ENCODE results near the gene CTBP1.
A peak's percentile ranks its signal among the peaks of the same experiment; 100 is the strongest.

CTBP1 gene

DNA sequence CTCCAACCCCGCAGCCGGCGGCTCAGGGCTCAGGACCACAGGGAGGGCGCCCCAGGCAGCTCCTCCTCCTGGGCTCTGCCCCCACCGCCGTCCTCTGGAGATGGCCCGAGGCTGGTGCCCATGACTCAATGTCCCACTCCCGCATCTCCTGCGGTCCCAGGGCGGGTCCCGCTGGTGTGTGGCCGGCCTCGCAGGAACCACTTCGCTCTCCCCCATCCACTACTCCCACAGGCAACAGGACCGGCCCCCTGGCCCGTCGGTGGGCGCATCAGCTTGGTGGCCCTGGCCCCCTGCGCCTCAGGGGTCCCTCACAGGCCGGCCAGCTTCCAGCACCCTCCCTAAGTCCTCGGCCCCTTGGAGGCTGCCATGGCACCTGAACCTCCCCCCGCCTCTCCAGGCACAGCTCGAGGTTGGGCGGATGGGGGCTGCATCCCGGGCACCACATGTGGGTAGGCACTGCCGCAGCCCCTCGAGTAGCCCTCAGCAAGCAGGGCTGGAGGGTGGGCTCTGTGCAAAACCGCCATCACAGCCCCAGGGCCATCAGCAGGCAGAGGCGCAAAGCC, 53.7 kb downstream of the CTBP1 start:
- no peak for DNase-seq (ENCODE audit: low spot score)

DNA sequence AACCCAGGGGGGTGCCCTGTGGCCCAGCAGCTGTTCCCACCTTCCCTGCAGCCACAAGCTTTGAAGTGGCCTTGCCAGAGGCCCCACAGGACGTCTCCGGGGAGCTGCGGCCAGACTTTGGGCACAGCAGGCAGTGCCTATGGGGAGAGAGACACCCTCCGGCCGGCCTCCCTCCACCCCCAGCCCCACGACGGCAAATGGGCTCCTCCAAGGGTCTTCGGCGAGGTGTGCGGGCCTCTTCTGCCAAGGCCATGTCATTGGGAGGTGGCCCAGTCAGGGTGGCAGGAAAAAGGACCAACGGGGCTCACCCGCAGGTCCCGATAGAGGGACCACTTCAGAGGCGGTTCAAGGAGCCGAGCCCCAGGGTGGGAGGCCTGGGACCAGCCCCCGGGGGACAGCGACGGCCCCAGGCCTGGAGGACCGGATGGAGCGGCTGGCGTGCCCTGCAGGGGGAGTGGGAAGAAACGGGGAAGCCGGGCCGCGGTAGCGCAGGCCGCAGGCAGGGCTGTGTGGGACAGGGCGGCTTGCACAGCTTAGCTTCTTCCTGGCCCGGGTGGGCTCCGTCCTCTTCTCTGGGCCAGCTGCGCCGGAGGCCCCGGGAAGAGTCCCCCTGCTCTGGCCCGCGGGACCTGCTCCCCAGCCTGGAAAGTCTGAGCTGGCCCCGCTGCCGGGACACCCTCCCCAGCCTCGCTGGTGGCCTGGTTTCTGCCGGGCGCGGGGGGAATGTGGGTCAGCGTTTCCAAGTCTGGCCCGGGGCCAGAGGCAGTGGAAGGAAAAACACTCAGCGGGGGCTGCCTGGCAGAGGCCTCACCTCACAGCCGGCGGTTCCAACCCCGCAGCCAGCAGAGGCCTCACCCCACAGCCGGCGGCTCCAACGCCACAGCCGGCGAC, 54.7 kb downstream of the CTBP1 start:
- no peak for DNase-seq (ENCODE audit: low spot score)

DNA sequence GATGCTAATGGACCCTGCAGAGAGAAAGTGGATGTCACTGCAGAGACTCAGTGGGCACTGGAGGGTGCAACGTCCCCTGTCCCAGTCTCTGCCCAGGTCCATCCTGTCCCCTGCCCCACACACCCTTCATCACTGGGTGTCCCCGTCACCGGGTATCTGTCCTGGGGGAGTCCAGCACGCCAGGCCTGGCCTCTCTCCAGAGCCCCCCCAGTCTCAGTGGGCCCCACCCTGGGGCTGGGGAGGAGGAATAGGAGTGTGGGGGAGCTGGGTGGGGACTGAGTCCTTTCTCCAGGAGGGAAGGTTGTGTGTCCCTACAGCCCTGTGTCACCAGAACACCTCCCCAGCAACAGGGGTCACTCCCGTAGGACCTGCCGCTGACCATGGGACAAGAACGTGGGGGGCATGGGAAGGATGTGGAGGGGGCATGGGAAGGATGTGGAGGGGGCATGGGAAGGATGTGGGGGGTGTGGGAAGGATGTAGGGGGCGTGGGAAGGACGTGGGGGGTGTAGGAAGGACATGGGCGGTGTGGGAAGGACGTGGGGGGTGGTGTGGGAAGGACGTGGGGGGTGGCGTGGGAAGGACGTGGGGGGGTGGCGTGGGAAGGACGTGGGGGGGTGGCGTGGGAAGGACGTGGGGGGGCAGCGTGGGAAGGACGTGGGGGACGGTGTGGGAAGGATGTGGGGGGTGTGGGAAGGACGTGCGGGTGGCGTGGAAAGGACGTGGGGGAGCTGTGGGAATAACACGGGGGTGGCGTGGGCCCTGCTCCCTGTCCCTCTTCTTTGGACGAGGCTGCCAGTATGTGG, 55.5 kb downstream of the CTBP1 start:
- DNase-seq (ENCODE audit: low spot score) = no peak

DNA sequence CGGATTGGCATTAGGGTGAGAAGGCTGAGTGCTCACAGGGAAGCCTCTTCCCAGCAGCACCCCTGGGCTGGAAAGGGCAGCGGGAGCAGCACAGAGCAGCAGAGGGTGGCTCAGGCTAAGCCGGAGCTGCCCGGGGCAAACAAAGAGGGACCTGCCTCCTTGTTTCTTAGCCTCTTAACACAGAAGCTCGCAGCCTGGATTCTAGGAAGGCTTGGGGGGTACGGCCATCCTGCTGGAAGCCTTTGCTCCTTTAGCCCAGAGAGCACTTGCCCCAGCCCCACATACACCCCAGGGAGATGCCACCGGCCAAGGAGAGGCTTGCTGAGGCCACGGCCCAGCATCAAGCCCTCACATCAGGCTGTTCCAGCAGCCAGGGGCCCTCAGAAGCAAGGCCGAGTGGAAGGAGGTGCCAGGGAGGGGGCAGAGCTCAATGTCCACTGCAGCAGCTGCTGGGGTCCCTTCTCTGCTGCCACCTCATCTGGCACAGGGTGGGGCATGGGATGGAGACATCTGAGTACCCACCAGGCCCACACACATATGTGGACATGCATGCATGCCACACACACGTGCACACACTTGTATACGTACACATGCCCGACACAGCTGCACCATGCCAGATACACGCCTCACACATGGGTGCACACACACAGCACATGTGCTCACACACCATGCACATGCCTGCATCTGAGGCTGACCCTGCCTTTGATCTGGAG, 56.3 kb downstream of the CTBP1 start:
- DNase-seq (ENCODE audit: low spot score) = no peak

DNA sequence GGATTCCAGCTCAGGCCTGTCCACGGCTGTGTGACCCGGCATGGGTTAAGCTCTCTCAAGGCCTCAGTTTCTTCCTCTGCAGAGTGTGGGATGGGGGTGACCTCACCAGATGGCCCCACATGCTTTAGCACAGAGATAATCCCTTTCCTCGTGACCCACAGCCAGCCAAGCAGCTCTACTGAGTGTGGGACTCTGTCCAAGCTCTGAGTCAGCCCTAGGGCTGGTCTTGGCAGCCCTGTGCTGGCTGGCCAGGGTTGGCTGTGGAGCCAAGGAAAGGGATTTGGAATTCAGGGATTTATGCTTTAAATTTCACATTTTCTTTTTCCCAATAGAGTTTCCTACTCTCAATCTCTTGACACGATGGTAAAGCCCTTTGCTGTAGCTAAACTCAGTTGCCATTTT, 56.8 kb downstream of the CTBP1 start:
- no peak for DNase-seq (ENCODE audit: low spot score)

DNA sequence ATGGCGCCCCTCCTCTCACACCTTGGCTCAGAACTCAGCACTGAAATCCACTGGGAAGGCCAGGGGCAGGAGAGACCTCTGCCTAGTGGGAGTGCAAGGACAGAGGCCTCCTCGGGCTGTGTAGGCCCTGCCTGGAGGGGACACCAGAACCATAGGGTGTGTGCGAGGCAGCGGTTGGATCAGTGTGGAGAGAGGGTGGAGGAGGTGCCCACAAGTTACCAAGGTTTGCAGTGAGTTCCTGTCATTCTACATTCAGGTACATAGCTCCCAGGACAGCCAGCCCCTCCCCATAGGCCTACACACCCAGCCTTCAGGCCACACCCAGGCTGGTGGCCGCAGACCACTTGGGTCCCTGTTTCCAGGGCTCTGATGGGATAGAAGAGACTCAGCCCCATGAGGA, 57.3 kb downstream of the CTBP1 start:
- no peak for DNase-seq (ENCODE audit: low spot score)

DNA sequence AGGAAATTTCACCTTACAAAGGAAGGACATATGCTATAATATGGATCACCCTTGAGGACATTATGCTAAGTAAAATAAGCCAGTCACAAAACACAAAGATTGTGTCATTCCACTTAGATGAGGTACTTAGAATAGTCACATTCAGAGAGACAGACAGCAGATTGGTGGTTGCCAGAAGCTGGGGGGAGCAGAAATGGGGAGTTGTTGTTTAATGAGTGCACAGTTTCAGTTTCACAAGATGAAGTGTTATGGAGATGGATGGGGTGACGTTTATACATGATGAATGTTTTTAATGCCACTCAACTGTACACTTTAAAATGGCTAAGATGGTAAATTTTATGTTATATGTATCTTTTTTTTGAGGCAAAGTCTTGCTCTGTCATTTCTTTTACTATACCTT, 61.7 kb downstream of the CTBP1 start:
- DNase-seq (ENCODE audit: low spot score) = peak; percentile 71

DNA sequence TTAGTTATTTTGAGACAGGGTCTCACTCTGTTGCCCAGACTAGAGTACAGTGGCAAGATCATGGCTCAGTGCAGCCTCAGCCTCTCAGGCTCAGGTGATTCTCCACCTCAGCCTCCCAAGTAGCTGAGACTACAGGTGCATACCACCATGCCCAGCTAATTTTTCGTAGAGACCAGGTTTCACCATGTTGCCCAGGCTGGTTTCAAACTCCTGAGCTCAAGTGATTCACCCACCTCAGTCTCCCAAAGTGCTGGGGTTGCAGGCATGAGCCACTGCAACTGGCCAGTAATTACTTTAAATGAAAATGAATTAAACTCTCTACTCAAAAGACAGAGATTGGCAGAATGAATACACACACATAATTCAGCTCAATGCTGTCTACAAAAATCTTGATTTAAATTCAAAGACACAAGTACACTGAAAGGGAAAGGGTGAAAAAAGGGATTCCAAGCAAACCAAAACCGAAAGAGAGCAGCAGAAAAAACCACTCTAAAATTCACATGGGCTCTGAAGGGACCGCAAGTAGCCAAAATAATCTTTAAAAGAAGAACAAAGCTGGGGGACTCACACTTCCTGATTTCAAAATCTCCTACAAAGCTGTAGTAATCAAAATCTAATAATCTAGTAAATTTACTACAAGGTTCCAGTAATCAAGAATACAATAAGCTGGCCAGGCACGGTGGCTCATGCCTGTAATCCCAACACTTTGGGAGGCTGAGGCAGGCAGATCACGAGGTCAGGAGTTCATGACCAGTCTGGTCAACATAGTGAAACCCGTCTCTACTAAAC, 64.8 kb downstream of the CTBP1 start:
- no peak for DNase-seq (ENCODE audit: low spot score)

DNA sequence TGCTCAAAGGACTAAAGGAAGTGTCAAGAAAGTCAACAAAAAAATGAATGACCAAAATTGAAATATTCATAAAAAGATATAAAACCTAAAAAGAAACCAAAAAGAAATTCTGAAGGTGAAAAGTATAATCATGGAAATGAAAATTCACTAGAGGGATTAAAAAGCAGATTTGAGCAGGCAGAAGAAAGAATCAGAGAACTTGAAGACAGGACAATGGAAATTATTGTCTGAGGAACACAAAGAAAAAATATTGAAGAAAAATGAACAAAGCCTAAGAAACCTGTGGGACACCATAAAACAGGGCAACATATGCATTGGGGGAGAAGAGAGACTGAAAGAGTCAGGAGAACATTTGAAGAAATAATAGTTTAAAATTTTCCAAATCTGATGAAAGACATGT, 66.6 kb downstream of the CTBP1 start:
- DNase-seq (ENCODE audit: low spot score) = no peak

DNA sequence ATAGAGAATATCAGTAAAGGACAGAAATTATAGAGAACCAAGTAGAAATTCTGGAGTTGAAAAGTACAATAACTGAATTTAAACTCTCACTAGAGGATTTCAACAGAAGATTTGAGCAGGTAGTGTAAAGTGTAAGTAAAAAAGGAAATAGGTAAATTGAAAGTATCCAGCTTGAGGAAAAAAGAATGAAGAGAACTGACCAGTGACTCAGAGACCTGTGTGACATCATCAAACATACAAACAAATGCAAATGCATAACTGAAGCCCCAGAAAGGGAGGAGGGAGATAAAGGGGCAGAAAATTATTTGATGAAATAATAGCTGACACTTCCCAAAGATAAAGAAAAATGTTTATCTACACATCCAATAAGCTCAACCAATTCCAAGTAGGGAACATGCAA, 68.3 kb downstream of the CTBP1 start:
- DNase-seq (ENCODE audit: low spot score) = no peak

DNA sequence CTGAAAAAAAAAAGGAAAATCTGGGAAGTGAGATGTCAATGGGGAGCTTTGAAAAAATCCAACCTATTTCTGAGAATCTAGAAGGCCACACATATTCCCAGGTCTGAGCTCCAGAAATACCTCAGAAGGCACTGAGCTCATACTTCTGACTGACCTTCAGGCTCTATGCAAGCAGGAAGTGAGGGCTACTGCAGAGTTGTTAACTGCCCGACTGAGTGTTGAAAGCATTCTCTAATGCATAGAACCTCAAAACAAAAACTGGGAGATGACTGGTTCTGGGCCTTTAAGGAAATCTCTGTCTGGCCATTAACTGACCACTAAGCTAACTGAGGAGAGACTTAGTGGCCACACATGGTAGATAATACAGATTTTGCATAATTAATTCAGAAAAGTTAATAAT, 69.0 kb downstream of the CTBP1 start:
- DNase-seq (ENCODE audit: low spot score) = no peak

DNA sequence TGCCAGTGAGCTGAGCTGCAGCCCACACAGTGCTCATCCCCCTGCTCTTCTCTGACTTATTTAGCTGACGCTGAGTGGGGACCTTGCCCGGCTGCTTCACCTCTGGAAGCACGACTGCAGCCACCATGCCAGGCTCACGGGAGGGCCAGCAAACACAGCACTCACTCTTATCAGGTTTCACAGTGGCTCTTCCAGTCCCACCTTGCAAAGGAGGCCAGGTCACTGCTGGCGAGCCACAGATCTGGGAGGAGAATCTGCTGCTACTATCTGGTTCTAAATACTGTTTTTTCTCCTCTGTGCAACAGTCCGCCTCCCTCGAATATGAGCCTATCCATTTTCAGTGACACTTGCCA, 69.9 kb downstream of the CTBP1 start:
- DNase-seq (ENCODE audit: low spot score) = no peak

DNA sequence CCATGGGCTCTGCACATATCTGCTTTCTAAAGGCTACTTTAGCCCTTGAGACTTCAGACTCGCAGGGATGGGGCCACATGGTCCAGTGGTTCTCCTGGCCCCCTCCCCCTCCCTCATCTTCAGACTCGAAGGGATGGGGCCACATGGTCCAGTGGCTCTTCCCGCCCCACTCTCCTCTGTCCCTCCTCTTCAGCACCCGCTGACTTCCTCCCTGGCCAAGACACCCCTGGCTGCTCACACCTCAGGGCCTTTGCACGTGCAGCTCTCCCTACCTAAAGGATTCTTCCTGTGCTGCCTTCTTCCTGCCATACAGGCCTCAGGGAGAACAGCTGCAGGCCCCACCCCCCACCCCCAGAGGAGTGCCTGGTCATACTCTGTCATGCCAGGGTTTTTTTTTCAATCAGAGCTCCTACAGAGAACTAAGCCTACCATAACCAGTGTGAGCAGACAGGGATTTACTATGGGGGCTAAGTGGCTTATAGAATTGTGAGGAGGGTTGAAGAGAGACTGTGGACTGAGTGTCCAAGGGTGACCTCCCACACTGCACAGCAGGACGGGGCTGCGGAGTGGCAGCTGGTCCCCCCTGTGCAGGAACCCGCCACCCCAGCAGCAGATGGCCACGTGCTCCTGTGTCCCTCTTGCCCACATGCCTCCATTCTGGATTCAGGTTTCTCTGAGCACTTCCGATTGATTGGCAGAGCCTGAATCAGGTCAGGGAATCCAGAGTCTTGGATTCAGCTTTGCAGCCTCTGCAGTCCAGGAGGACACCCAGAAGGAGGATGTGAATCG, 70.4 kb downstream of the CTBP1 start:
- no peak for DNase-seq (ENCODE audit: low spot score)

DNA sequence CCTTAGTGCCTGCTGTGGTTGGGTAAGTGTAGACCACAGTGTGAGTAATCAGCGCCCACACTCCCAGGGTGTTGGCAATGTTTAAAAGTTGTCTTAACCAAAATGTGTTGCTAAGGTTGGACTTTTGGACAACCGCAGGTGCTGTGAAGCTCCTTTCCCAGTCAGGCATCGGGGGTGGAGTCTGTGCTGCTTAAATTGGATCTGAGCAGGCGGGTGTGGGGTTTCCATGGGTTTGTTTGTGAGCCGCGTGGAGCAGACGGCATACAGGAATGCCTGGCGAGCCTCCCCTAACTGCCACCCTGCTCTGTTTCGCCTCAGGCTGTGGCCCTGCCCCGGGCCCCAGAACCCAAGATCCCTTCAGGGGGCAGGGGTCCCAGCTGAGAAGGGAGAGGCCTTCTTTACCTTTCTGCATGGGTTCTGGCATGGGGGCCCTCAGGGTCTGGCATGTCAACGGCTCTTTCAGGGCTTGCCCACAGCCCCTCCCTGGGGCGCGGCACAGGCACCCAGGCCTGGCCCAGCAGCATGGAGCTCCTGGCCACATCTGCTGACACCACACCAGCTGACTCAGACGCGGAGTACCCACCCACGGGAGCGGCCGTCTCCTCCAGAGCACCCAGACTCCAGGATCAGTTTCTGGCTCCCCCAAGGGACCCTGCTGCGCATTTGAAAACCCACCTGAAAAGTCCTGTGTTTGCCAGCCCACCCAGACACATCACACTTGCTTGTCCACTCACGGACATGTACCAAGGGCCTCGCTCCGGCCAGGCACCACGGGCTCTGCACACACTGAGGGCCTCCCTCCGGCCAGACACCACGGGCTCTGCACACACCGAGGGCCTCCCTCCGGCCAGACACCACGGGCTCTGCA, 71.4 kb downstream of the CTBP1 start:
- DNase-seq (ENCODE audit: low spot score) = peak; percentile 71

DNA sequence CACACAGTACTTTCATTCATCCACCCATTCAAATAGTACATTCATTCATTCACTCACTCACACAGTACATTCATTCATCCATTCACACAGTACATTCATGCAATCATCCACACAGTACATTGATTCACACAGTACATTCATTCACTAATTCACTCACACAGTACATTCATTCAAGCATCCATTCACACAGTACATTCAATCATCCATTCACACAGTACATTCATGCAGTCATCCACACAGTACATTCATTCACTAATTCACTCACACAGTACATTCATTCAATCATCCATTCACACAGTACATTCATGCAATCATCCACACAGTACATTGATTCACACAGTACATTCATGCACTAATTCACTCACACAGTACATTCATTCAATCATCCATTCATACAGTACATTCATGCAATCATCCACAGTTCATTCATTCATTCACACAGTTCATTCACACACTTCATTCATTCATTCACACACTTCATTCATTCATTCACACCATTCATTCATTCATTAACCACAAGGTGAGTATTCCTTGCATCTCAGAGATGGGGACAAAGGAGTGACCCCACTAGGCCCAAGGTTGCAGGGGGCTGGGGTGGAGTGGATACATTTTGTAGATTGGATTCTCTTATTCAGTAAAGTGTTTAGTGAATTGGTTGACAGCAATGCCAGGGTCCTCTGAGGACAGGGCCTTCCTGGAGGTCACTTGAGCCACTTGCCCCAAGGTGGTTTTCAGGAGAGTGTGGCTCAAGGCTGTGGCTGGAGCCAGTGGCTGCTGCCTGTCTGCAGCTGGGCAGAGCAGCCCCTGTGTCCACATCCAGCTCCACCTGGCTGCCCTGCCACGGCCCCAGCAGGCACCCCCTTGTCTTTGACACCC, 72.3 kb downstream of the CTBP1 start:
- no peak for DNase-seq (ENCODE audit: low spot score)

DNA sequence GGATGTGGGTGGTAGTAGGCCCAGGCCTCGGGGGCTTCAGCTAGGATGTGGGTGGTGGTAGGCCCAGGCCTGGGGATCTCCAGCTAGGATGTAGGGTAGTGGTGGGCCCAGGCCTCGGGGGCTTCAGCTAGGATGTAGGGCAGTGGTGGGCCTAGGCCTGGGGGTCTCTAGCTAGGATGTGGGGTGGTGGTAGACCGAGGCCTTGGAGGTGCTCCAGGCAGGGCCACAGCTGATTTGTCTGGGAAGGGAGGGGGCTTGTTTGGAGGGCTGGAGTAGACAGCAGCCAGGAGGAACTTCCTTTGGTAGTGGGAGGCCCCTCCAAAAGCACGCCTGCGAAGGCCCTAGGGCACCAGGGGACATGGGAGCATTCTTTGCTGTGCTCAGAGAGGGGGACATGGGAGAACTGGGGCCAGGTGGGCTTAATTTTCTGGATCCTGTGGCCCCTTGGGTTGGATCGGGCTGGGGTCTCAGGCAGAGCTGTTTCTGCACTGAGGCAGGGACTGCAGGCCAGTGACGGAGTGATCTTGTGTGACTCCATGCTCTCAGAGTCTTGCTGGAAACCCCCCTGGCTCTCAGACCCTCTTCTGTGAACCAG, 73.2 kb downstream of the CTBP1 start:
- DNase-seq (ENCODE audit: low spot score) = no peak

DNA sequence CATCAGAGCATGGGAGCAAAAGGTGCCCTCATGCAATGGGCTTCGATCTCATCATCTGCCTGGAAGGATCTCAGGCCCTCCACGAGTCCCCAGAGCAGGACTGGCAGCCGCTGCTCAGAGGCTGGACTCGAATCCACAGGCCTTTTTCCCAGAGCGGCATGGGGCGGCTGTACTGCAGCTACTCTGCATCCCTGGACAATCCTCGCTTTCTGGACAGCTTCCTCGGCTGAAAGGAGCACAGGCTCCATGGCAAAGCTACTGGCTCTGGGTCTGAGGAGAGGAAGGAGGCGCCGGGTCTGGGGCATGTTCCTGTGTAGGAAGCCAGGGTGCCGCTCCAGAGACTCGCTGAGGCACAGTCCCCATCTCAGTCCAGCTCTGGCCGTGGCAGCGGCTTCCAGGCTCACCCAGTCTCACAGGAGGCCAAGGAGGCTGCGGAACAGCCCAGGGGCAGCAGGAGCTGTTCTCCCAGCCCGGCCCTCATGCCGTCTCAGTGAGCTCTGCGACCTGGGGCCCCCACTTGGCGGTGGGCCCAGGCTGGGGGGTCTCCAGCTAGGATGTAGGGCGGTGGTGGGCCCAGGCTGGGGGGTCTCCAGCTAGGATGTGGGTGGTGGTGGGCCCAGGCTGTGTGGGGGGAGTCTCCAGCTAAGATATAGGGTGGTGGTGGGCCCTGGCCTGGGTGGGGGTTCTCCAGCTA, 73.8 kb downstream of the CTBP1 start:
- no peak for DNase-seq (ENCODE audit: low spot score)

All from CD4-positive, alpha-beta T cell treated with Interleukin-2 at 100 ng/mL for 4 hours (primary cell).